H1 (cell line): ENCODE results near the gene EIF2B2. TPM values are rescaled to one million over a fixed set of nuclear protein-coding genes. Genes with fewer than 3 reads are reported as not detected.

Experiments
- CTCF ChIA-PET: fragments of 300-600 bp; sonication (Branson Sonifier 250); formaldehyde crosslinking; loops from one replicate; lab custom pipeline; 2021; ENCODE audit not compliant: partially characterized antibody; lab: Charles Lee
- POLR2A ChIA-PET: fragments of 300-600 bp; sonication (Branson Sonifier 250); formaldehyde crosslinking; loops from one replicate; lab custom pipeline; 2021; ENCODE audit warnings: inconsistent platforms; ENCODE audit not compliant: partially characterized antibody; lab: Charles Lee
- DNase-seq, 2 experiments: peaks; one replicate each; pipeline versions ENCODE4 v3.0.0 to v3.0.0-alpha.2; 2010 to 2022; ENCODE audit warnings: low spot score in 2 of 2, low read depth in 1 of 2, mixed read lengths in 1 of 2
- FAIRE-seq: peaks from 2 replicates; lab custom pipeline; 2011; peaks lifted over from hg19 to GRCh38; lab: Jason Lieb, UNC
- H2AFZ ChIP-seq: 2 replicates; pipeline ENCODE4 v1.8.1; 2012; ENCODE audit warnings: low read length, inconsistent platforms
- H2AK5ac ChIP-seq: 2 replicates; pipeline ENCODE4 v1.6.1; 2013; ENCODE audit warnings: low read depth, low read length
- H2BK120ac ChIP-seq: replicated peaks from 2 replicates; pipeline ENCODE3; 2013; ENCODE audit warnings: low read depth, low read length, inconsistent platforms
- H2BK12ac ChIP-seq: 2 replicates; pipeline ENCODE4 v1.6.1; 2013; ENCODE audit warnings: low read depth, low read length
- H2BK15ac ChIP-seq: 2 replicates; pipeline ENCODE4 v1.6.1; 2013; ENCODE audit warnings: low read length
- H2BK20ac ChIP-seq: 2 replicates; pipeline ENCODE4 v1.6.1; 2013; ENCODE audit warnings: low read length
- H2BK5ac ChIP-seq: 2 replicates; pipeline ENCODE4 v1.6.1; 2013; ENCODE audit warnings: low read depth, low read length
- H3K14ac ChIP-seq: 2 replicates; pipeline ENCODE4 v1.6.1; 2013; ENCODE audit warnings: inconsistent platforms; ENCODE audit not compliant: insufficient read length
- H3K18ac ChIP-seq: 2 replicates; pipeline ENCODE4 v1.6.1; 2013; ENCODE audit warnings: low read length; ENCODE audit errors: extremely low read depth
- H3K23ac ChIP-seq: 2 replicates; pipeline ENCODE4 v1.6.1; 2013; ENCODE audit warnings: inconsistent platforms; ENCODE audit not compliant: insufficient read length
- H3K23me2 ChIP-seq: 2 replicates; pipeline ENCODE4 v1.6.1; 2013; ENCODE audit warnings: low read depth, low read length
- H3K27ac ChIP-seq: 2 replicates; pipeline ENCODE4 v1.6.1; 2011; ENCODE audit warnings: low read depth, low read length, inconsistent platforms
- H3K27me3 ChIP-seq, 4 experiments: replicated peaks in 1 of 4; 1 replicate in 1 of 4; 2 replicates in 3 of 4; pipeline versions ENCODE4 v1.6.1 to v1.8.1; 2011 to 2013; ENCODE audit warnings: low read length in 3 of 4, mild to moderate bottlenecking in 3 of 4, inconsistent platforms in 2 of 4, mixed read lengths in 2 of 4, moderate library complexity in 1 of 4; ENCODE audit not compliant: control insufficient read depth in 3 of 4, insufficient read depth in 3 of 4; ENCODE audit errors: extremely low read depth in 1 of 4
- H3K36me3 ChIP-seq, 4 experiments: 2 replicates each; pipeline versions ENCODE4 v1.6.1 to v1.8.1; 2011 to 2013; ENCODE audit warnings: mild to moderate bottlenecking in 4 of 4, low read length in 3 of 4, moderate library complexity in 2 of 4, control low read depth in 1 of 4, inconsistent platforms in 1 of 4; ENCODE audit not compliant: insufficient read depth in 4 of 4, control insufficient read depth in 2 of 4
- H3K4ac ChIP-seq: replicated peaks from 2 replicates; pipeline ENCODE3; 2013; ENCODE audit warnings: low read length, low read depth, mixed read lengths, inconsistent platforms; ENCODE audit not compliant: insufficient read length
- H3K4me1 ChIP-seq, 4 experiments: replicated peaks in 1 of 4; 1 replicate in 1 of 4; 2 replicates in 3 of 4; pipeline versions ENCODE4 v1.6.1 to v1.8.1; 2011 to 2013; ENCODE audit warnings: low read length in 3 of 4, inconsistent platforms in 2 of 4, mixed read lengths in 1 of 4; ENCODE audit not compliant: insufficient read depth in 4 of 4, control insufficient read depth in 3 of 4
- H3K4me2 ChIP-seq, 2 experiments: 2 replicates each; pipeline versions ENCODE4 v1.6.1 to v1.8.1; 2011 to 2013; ENCODE audit warnings: low read depth in 2 of 2, low read length in 2 of 2, control low read depth in 1 of 2, inconsistent platforms in 1 of 2, mild to moderate bottlenecking in 1 of 2; ENCODE audit not compliant: insufficient read depth in 1 of 2
- H3K4me3 ChIP-seq, 4 experiments: fragments of 200-600, 300-600 bp in 1 of 4; sonication (generic), shearing (Covaris generic), sonication (Bioruptor Twin) in 1 of 4; 2 replicates each; pipeline versions ENCODE4 v1.5.1 to v1.8.1; 2011 to 2016; ENCODE audit warnings: low read length in 4 of 4, low read depth in 3 of 4, control low read depth in 2 of 4, inconsistent platforms in 2 of 4, mild to moderate bottlenecking in 2 of 4, mixed read lengths in 1 of 4, moderate library complexity in 1 of 4; ENCODE audit not compliant: insufficient read depth in 2 of 4; ENCODE audit errors: extremely low read depth in 1 of 4
- H3K56ac ChIP-seq: replicated peaks from 2 replicates; pipeline ENCODE3; 2013; ENCODE audit warnings: low read depth, mild to moderate bottlenecking, mixed read lengths, low read length, inconsistent platforms; ENCODE audit not compliant: insufficient read length
- H3K79me1 ChIP-seq: 2 replicates; pipeline ENCODE4 v1.6.1; 2013; ENCODE audit warnings: low read depth, low read length, control low read depth
- H3K79me2 ChIP-seq, 2 experiments: 2 replicates each; pipeline versions ENCODE4 v1.6.1 to v1.8.1; 2012 to 2013; ENCODE audit warnings: low read length in 2 of 2, mild to moderate bottlenecking in 2 of 2, inconsistent platforms in 1 of 2; ENCODE audit not compliant: insufficient read depth in 2 of 2, control insufficient read depth in 1 of 2
- H3K9ac ChIP-seq, 4 experiments: replicated peaks in 1 of 4; 1 replicate in 1 of 4; 2 replicates in 3 of 4; pipeline versions ENCODE4 v1.6.1 to v1.8.1; 2011 to 2013; ENCODE audit warnings: low read depth in 3 of 4, low read length in 3 of 4, control low read depth in 2 of 4, mild to moderate bottlenecking in 2 of 4, moderate library complexity in 2 of 4, inconsistent platforms in 1 of 4; ENCODE audit errors: extremely low read depth in 1 of 4
- H3K9me3 ChIP-seq, 2 experiments: 2 replicates each; pipeline versions ENCODE4 v1.6.1 to v1.8.1; 2012 to 2013; ENCODE audit warnings: mild to moderate bottlenecking in 2 of 2, moderate library complexity in 2 of 2, control low read depth in 1 of 2, inconsistent platforms in 1 of 2, low read depth in 1 of 2, low read length in 1 of 2, mixed read lengths in 1 of 2; ENCODE audit not compliant: insufficient read depth in 2 of 2
- H4K20me1 ChIP-seq, 2 experiments: replicated peaks in 1 of 2; 2 replicates each; pipeline versions ENCODE3 to v1.8.1; 2011 to 2013; ENCODE audit warnings: inconsistent platforms in 2 of 2, low read length in 2 of 2, mild to moderate bottlenecking in 1 of 2; ENCODE audit not compliant: insufficient read depth in 2 of 2, control insufficient read depth in 1 of 2
- H4K5ac ChIP-seq: 2 replicates; pipeline ENCODE4 v1.6.1; 2013; ENCODE audit warnings: low read length, low read depth, mixed read lengths, inconsistent platforms; ENCODE audit not compliant: insufficient read length
- H4K8ac ChIP-seq: 2 replicates; pipeline ENCODE4 v1.8.0; 2013; ENCODE audit warnings: mild to moderate bottlenecking, moderate library complexity, low read length, inconsistent platforms; ENCODE audit not compliant: insufficient read depth; ENCODE audit errors: extremely low read depth
- H4K91ac ChIP-seq: replicated peaks from 2 replicates; pipeline ENCODE3; 2013; ENCODE audit warnings: low read length, mixed read lengths, inconsistent platforms; ENCODE audit not compliant: insufficient read length
- JUN ChIP-seq: IDR thresholded peaks from 2 replicates; pipeline ENCODE4 v1.6.1; 2011; ENCODE audit warnings: low read depth, mild to moderate bottlenecking, improper control_type of control experiment, low read length
- KDM4A ChIP-seq: IDR thresholded peaks from one replicate; pipeline ENCODE4 v1.7.1; 2012; ENCODE audit warnings: low read depth, mild to moderate bottlenecking, moderate library complexity, low read length, inconsistent platforms; ENCODE audit not compliant: severe bottlenecking
- POLR2AphosphoS5 ChIP-seq: IDR thresholded peaks from 2 replicates; pipeline ENCODE4 v1.6.1; 2011; ENCODE audit warnings: low read depth, low read length
- POU5F1 ChIP-seq: IDR thresholded peaks from 2 replicates; pipeline ENCODE4 v1.6.1; 2011; ENCODE audit warnings: low read depth, mild to moderate bottlenecking, low read length, moderate library complexity
- SIN3A ChIP-seq, 2 experiments: IDR thresholded peaks in 1 of 2; conservative IDR thresholded peaks in 1 of 2; 2 replicates each; pipeline ENCODE4 v1.6.1; 2011 to 2012; ENCODE audit warnings: low read length in 2 of 2, improper control_type of control experiment in 1 of 2, low read depth in 1 of 2, mild to moderate bottlenecking in 1 of 2
- WGBS, 2 experiments: shearing (Covaris generic) in 1 of 2; methylation state at CpG; one replicate each; pipeline versions ENCODE4 v1.1.6 to v1.1.7; 2013 to 2015; ENCODE audit warnings: low lambda C conversion rate in 2 of 2, mixed read lengths in 2 of 2, inconsistent platforms in 1 of 2, low coverage in 1 of 2, missing lambda C conversion rate in 1 of 2; ENCODE audit not compliant: insufficient replicate concordance in 2 of 2, insufficient coverage in 1 of 2, insufficient read length in 1 of 2; ENCODE audit errors: extremely low coverage in 1 of 2, missing lambda C conversion rate in 1 of 2; 5-methylcytosine and 5-hydroxymethylcytosine counted together
- polyA plus RNA-seq, 7 experiments: library from polyadenylated mRNA; depleted of rRNA in 3 of 7; stranded (reverse) in 5 of 7; unstranded in 2 of 7; fragments of >200 nt in 5 of 7; fragments of 200-250 nt in 2 of 7; gene quantifications; 1 replicate in 5 of 7; 2 replicates in 1 of 7; 4 replicates in 1 of 7; pipeline versions ENCODE4 v1.2.1 to v1.2.3, GENCODE V29; 2011 to 2013; ENCODE audit warnings: missing spikeins in 2 of 7, mixed read lengths in 2 of 7
- total RNA-seq: library from RNA; stranded (reverse); fragmentation: NEBNext Ultra II Directional; extraction: Animal tissue kit (Norgen Biotek cat#: 25700); gene quantifications from 2 replicates; pipeline ENCODE4 v1.2.1, GENCODE V29; 2021
- TF ChIP-seq, protein P1 (sequence below): IDR thresholded peaks from 2 replicates; pipeline ENCODE4 v1.6.1; 2011; ENCODE audit warnings: low read length, improper control_type of control experiment

EIF2B2 gene
- total and polyA plus RNA-seq, 2 of the 8 experiments (the other 6 are each of a cell fraction or from before 2014, with no cell fraction given): 42.6 to 79.9 TPM

DNA sequence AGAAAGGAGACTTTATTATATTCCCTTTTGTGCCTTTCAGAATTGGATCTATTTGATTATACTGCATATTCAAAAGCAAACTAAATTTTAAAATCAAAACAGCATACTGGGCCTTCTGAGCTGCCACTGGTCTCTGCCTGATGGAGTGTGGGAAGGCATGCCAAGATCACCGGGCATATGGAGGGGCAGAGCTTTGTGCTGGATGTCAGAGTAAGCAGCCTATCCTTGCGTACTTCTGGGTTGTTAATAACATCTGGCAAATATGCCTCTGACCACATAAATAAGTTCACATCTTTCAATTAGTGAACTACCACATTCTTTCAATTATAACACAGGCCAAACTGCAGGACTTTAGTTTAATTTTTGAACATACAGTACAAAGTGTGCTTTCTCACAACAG is 30.2 kb downstream of the EIF2B2 start:
- Histone ChIP-seq H3K79me2 (no peaks in the 10 kb centered on the region), H4K5ac (no peak overlapping the region), H2BK15ac (no peak overlapping the region), H4K8ac (no peak overlapping the region), H2AFZ (no peak overlapping the region), H3K23ac (no peak overlapping the region), H3K14ac (no peak overlapping the region), H3K4me3 (no peak overlapping the region), H4K20me1 (no peaks in the 10 kb centered on the region), H4K91ac (no peak overlapping the region), H2AK5ac (no peak overlapping the region), H2BK20ac (no peak overlapping the region), H3K4me1 (no peaks in the 10 kb centered on the region), H3K18ac (no peak overlapping the region), H3K36me3 (peaks cover 0 to 25% (median 3%) of the 10 kb centered on the region in 4 experiments; a peak in 3 of 8 replicates), H3K56ac (no peak overlapping the region), H3K27ac (no peak overlapping the region), H3K27me3 (no peaks in the 10 kb centered on the region), H3K4me2 (no peak overlapping the region), H3K4ac (no peak overlapping the region), H3K23me2 (no peaks in the 10 kb centered on the region), H2BK120ac (no peak overlapping the region), H2BK12ac (no peak overlapping the region), H3K79me1 (no peaks in the 10 kb centered on the region; the same call in 1 of the 2 replicates), H2BK5ac (no peak overlapping the region), H3K9ac (no peak overlapping the region), H3K9me3 (no peaks in the 10 kb centered on the region)
- TF ChIP-seq, protein P1, sequence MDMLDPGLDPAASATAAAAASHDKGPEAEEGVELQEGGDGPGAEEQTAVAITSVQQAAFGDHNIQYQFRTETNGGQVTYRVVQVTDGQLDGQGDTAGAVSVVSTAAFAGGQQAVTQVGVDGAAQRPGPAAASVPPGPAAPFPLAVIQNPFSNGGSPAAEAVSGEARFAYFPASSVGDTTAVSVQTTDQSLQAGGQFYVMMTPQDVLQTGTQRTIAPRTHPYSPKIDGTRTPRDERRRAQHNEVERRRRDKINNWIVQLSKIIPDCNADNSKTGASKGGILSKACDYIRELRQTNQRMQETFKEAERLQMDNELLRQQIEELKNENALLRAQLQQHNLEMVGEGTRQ: no peak
- TF ChIP-seq POU5F1 (no peak), SIN3A (conservative IDR thresholded peaks at IDR 0.05 in 1 of 2, IDR thresholded peaks at IDR 0.05 in 1 of 2; ENCODE audit: low read depth in 1 of 2, low read length in 2 of 2) (no peak), POLR2AphosphoS5 (no peak), JUN (no peak), KDM4A (no peak)
- no peak for DNase-seq
- no peak for FAIRE-seq
- CTCF ChIA-PET: interaction anchor here (0.7 to 3.0 kb wide), 3 partner anchors 9 to 108 kb away, joined by 3 to 8 read pairs (median 4); no protein-coding TSS in a partner anchor
- WGBS, 2 experiments: 100% methylated on average over 2 of the region's 2 CpGs; no CpG with 5 or more reads in 1 of the 2 experiments
- POLR2A ChIA-PET: interaction anchor here (0.7 to 1.7 kb wide), 2 partner anchors 38 to 69 kb away, joined by 3 to 4 read pairs; no protein-coding TSS in a partner anchor
